Measurements from ENCODE around the gene ZNF20.

- TF ChIP-seq CTCF (IDR thresholded peaks at IDR 0.05), result no peak
- no peak for TF ChIP-seq POLR2A (IDR thresholded peaks at IDR 0.05)
- no peak for TF ChIP-seq POLR2AphosphoS5 (IDR thresholded peaks at IDR 0.05)
Measured at GRCh38 chr19:12111943-12112637, 28.1 kb downstream of the ZNF20 start.

Measured in sigmoid colon (tissue), 4 donors.